Measurements from ENCODE around the gene SCAP.

The SCAP gene

DNA sequence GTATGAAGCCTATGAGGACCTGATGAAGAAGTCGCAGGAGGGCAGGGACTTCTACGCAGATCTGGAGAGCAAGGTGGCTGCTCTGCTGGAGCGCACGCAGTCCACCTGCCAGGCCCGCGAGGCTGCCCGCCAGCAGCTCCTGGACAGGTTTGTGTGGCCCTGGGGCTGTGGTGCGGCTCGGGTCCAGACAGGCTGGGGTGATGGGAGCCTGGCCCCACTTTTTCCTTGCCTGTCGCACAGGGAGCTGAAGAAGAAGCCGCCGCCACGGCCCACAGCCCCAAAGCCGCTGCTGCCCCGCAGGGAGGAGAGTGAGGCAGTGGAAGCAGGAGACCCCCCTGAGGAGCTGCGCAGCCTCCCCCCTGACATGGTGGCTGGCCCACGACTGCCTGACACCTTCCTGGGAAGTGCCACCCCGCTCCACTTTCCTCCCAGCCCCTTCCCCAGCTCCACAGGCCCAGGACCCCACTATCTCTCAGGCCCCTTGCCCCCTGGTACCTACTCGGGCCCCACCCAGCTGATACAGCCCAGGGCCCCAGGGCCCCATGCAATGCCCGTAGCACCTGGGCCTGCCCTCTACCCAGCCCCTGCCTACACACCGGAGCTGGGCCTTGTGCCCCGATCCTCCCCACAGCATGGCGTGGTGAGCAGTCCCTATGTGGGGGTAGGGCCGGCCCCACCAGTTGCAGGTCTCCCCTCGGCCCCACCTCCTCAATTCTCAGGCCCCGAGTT lies 65.9 kb downstream of the SCAP start:
- H3K27me3 ChIP-seq (replicated peaks; ENCODE audit: control insufficient read depth, insufficient read depth, low read length): no peaks in the 10 kb centered on the region
- DNase-seq (ENCODE audit: extremely low read depth, insufficient read length): no peak
- no peak overlapping the region for H3K4me3 ChIP-seq (replicated peaks; ENCODE audit: low read depth, low read length)
- peaks cover 53% of the 10 kb centered on the region for H3K36me3 ChIP-seq (ENCODE audit: control insufficient read depth, insufficient read depth, low read length)
- TF ChIP-seq, protein P1, sequence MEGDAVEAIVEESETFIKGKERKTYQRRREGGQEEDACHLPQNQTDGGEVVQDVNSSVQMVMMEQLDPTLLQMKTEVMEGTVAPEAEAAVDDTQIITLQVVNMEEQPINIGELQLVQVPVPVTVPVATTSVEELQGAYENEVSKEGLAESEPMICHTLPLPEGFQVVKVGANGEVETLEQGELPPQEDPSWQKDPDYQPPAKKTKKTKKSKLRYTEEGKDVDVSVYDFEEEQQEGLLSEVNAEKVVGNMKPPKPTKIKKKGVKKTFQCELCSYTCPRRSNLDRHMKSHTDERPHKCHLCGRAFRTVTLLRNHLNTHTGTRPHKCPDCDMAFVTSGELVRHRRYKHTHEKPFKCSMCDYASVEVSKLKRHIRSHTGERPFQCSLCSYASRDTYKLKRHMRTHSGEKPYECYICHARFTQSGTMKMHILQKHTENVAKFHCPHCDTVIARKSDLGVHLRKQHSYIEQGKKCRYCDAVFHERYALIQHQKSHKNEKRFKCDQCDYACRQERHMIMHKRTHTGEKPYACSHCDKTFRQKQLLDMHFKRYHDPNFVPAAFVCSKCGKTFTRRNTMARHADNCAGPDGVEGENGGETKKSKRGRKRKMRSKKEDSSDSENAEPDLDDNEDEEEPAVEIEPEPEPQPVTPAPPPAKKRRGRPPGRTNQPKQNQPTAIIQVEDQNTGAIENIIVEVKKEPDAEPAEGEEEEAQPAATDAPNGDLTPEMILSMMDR (IDR thresholded peaks at IDR 0.05; ENCODE audit: insufficient read depth, low read length, poor library complexity, severe bottlenecking): no peak

DNA sequence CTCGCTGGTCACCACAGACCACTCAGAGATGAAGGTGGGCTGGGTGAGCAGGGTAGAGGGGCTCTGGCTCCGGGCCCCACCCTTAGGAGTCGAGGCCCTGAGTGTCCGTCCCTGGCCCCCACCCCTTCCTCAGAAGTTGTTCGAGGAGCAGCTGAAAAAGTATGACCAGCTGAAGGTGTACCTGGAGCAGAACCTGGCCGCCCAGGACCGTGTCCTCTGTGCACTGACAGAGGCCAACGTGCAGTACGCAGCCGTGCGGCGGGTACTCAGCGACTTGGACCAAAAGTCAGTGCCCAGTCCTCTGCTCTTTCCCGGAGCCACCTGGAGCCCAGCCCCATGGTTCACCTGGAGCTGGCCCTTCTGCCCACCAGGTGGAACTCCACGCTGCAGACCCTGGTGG lies 66.5 kb downstream of the SCAP start:
- Histone ChIP-seq H3K4me3 (replicated peaks; ENCODE audit: low read depth, low read length) (no peak overlapping the region), H3K27me3 (replicated peaks; ENCODE audit: control insufficient read depth, insufficient read depth, low read length) (no peaks in the 10 kb centered on the region), H3K36me3 (ENCODE audit: control insufficient read depth, insufficient read depth, low read length) (peaks cover 49% of the 10 kb centered on the region)
- DNase-seq (ENCODE audit: extremely low read depth, insufficient read length): no peak
- TF ChIP-seq, protein P1 (IDR thresholded peaks at IDR 0.05; ENCODE audit: insufficient read depth, low read length, poor library complexity, severe bottlenecking): no peak

DNA sequence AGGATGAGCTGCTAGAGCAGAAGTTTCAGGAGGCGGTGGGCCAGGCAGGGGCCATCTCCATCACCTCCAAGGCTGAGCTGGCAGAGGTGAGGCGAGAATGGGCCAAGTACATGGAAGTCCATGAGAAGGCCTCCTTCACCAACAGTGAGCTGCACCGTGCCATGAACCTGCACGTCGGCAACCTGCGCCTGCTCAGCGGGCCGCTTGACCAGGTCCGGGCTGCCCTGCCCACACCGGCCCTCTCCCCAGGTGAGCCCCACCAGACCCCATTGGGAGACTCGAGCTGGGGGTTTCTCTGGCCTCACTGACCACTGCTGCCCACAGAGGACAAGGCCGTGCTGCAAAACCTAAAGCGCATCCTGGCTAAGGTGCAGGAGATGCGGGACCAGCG lies 66.9 kb downstream of the SCAP start:
- Histone ChIP-seq H3K4me3 (replicated peaks; ENCODE audit: low read depth, low read length) (no peak overlapping the region), H3K27me3 (replicated peaks; ENCODE audit: control insufficient read depth, insufficient read depth, low read length) (no peaks in the 10 kb centered on the region), H3K36me3 (ENCODE audit: control insufficient read depth, insufficient read depth, low read length) (peaks cover 45% of the 10 kb centered on the region)
- DNase-seq (ENCODE audit: extremely low read depth, insufficient read length): no peak
- TF ChIP-seq, protein P1 (IDR thresholded peaks at IDR 0.05; ENCODE audit: insufficient read depth, low read length, poor library complexity, severe bottlenecking): no peak

DNA sequence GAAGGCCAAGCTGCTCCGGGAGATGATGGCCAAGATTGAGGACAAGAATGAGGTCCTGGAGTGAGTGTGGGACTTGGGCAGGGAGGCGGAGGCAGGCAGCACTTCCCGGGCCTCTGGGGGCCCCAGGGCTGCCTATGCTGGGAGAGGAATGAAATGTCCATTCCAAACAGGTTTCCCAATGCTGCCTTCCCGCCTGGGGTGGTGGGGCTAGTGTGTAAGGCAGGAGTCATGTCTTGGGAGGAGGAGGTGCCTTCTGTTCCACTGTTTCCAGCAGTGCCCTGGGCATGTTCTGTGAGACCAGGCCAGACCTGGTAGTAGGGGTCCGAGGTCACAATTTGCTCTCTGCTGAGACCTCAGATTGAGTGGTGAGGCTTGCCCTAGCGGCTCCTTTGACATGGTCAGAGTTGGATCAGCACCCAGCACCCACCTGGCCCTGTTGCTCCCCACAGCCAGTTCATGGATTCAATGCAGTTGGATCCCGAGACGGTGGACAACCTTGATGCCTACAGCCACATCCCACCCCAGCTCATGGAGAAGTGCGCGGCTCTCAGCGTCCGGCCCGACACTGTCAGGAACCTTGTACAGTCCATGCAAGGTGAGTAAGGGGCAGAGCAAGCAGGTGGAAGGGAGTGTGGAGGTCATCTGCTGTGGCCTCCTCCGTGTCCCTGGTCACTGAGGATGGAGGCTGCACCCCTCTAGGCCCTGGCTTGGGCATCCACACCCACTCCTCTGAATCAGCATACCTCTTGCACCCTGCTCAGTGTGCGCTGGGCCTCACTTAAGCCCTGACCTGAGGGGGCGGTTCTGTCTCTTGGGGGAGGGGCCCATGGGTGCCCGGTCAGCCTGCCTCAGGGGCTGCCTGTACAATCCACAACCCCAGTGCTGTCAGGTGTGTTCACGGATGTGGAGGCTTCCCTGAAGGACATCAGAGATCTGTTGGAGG lies 67.6 kb downstream of the SCAP start:
- TF ChIP-seq, protein P1 (IDR thresholded peaks at IDR 0.05; ENCODE audit: insufficient read depth, low read length, poor library complexity, severe bottlenecking): no peak
- H3K4me3 ChIP-seq (replicated peaks; ENCODE audit: low read depth, low read length): no peak overlapping the region
- DNase-seq (ENCODE audit: extremely low read depth, insufficient read length): no peak
- peaks cover 39% of the 10 kb centered on the region for H3K36me3 ChIP-seq (ENCODE audit: control insufficient read depth, insufficient read depth, low read length)
- no peaks in the 10 kb centered on the region for H3K27me3 ChIP-seq (replicated peaks; ENCODE audit: control insufficient read depth, insufficient read depth, low read length)

DNA sequence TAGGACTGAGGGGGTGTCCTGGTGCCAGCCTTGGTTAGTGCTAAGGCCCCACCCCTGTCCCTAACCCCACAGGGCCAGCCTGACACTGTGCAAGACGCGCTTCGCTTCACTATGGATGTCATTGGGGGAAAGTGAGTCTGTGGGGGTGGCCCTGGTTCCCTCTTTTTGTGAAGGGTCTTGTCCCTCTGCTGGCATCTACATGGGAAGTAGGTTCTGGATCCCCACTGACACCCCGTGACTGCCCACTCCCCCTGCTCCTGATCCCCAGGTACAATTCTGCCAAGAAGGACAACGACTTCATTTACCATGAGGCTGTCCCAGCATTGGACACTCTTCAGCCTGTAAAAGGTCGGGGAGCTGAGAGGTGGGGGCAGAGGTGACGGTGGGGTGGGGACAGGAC lies 68.5 kb downstream of the SCAP start:
- TF ChIP-seq, protein P1 (IDR thresholded peaks at IDR 0.05; ENCODE audit: insufficient read depth, low read length, poor library complexity, severe bottlenecking): no peak
- Histone ChIP-seq H3K36me3 (ENCODE audit: control insufficient read depth, insufficient read depth, low read length) (peaks cover 35% of the 10 kb centered on the region), H3K4me3 (replicated peaks; ENCODE audit: low read depth, low read length) (no peak overlapping the region), H3K27me3 (replicated peaks; ENCODE audit: control insufficient read depth, insufficient read depth, low read length) (no peaks in the 10 kb centered on the region)
- no peak for DNase-seq (ENCODE audit: extremely low read depth, insufficient read length)

All from GM06990 (cell line).